GM21825 (cell line): ENCODE measurements around the gene GALNT1.

Source experiments
- ATAC-seq: cut with Tn5 transposase; IDR thresholded peaks from one replicate; pipeline ENCODE4 v1.9.1; 2021; ENCODE audit warnings: mild to moderate bottlenecking, moderate library complexity; ENCODE audit not compliant: unreplicated experiment

GALNT1 gene

DNA sequence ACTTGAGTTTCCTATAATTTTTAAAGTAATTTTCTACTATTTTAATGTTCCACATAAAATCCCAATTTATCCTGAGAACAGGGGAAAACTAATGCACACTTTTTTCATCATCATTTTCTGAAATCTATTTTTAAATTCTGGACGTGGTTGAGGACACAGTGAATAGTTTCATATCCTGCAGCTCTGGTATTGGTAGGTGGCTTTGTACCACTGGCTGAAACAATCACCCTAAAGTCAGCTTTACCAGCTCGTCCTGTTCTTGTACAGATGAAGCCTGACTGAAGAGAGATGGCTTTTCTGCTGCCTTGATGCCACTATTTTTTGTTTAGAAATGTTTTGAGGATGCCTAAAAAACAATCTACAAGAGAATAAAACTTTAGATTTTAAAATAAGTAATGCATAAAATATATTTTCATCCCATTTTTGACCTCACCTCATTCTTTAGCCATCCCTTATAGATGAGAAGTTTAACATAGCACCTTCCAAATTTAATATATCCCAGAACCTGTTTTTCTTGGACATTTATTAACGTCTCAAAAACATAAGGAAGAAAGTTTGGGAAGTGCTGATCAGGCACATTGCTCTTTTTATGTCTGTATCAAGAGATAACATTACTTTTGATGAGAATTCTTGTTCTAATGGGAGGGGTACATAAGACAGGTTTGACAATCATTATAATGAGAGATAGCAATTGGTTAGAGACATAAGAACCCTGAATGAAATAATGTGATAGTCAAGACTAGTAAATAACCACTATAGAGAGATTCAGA is 80.9 kb downstream of the GALNT1 start:
- ATAC-seq: peak; percentile 91

DNA sequence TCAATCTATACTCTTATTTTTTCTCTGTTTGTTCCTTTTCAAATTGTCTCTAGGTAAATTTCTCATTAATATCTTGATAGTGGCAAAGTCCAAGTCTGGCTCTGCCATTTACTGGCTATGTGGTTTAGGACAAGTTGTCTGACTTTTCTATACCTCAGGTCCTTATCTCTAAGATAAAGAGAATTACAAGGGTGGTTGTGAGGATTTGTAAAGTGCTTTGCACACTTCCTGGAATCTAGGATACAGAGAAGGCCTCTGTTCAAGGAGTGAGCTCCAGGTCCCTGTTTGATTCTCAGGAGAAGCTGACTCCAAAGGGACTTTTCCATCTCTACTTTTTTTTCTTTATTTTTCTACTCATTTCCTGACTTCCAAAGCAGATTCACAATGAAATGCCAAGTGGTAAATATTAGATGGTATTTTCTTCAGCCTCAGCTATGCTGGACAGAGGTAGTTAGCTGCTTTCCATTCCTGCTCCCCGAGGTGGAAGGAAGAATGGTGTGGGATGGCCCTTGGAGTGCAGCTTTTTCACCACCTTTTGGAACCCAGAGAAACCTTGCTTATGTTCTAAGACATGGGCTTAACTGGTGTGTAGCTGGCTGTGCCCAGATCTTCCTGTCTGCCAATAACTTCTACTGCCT is 90.5 kb downstream of the GALNT1 start:
- no peak for ATAC-seq

DNA sequence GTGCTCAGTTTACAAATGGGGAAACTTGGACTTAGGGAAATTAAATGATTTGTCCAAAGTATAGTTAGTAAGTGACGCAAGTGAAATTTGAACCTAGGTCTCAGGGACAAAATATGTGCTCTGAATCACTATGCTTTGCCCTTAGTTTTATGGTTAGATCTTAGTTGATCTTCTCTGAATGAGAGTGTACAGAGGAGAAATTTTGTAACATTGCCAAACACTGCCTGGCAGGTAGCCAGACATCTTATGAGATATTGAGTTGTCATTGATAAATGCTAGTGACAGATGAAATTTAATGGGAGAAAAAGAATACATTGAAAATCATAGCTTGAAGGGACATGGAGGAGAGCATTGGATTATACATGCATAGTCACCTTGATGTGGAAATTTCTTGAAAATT is 91.4 kb downstream of the GALNT1 start:
- no peak for ATAC-seq

DNA sequence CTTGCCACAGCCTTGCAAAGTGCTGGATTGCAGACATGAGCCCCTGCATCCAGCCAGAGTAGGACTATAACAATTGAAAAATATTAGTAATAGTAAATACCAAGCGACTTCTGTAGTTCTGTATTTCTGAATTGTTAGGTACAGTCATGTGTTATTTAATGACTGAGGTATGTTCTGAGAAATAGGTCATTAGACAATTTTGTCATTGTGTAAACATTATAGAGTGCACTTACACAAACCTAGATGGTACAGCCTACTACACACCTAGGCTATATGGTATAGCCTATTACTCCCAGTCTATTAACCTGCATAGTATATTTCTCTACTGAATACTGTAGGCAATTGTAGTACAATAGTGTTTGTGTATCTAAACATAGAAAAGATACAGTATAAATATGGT is 92.1 kb downstream of the GALNT1 start:
- no peak for ATAC-seq

- no peak for ATAC-seq
These were observed 98.6 kb downstream of the GALNT1 start for GRCh38 chr18:35680139-35680551.

DNA sequence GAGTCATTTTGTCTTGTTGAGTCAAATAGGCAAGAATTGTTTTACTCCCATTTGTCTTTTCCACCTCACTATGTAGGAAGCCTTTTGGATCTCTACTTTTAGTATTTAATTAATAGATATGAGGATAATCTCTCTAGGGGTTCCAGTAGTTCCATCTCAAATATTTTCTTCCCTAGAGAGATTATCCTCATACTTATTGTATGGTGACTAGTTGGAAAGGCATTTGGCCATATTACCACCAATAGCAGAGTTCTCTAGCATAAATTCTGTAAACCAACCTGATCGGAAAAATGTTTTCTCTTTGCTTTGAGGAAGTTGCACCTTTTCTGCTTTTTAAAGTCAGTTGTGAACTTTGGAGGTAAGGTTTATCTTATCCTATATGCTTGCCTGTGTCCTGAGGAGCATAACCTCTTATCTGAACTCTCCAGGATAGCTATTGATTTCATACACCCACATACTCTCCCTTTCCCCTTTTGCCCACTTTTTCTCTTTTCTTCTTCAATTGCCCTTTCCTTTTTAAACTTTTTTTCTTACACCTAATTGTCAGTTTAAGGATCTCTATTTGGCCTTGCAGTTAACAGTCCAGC is 100.8 kb downstream of the GALNT1 start:
- ATAC-seq: no peak

GRCh38 chr18:35683021-35683420 is 101.5 kb downstream of the GALNT1 start:
- no peak for ATAC-seq

DNA sequence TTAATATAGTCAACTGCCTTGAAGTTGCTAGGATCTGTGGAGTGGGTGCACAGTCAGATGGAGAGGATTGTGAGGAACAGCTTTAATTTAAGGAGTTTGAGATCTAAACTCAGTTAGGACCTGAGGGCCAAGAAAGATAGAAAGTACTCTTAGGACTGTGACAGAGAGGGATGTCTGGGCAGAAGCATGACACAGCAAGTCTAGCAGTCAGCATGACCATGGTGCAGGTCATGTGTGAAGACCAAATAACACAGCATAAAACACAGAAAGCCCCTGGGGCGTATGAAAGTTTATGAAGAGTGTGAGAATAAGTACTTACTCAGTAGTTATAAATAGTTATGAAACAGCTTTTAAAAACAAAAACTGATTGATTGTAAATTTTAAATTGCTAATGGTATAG is 107.2 kb downstream of the GALNT1 start:
- ATAC-seq: peak; percentile 77

DNA sequence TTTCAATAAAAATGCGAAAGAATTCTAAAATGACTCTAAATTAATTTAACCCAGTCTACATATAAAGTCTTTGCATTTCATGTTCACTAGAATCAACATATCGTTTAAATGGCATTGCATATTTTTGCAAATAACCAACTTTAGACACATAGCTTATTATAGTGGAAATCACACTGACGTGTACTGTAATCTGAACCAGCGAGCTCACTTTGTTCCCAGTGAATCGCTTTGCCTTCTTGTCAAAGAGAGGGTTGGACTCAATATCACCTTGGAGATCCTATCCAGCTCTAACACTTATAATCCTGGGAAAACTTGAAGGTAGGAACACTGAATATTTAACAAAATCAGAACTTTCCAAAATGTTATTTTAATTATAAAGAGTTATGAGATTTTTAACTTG is 108.2 kb downstream of the GALNT1 start:
- ATAC-seq: no peak

DNA sequence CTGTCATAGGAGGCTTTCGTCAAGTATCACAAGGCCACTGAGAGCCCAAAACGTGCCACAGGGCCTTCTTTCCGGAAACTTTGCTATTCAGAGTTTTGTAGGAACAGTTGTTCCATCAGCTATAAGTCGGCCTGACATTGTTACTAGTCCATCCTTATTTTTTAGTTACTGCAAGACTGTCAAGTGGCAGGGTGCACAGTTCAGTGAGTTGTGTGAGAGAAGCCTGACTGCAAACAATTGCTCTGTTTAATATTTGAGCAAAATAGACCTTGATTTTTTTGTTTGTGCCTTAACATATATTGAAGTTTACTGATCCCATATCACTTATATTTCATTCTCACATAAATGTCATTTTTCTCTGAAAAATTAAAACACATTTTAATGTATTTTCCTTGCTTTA is 110.1 kb downstream of the GALNT1 start:
- ATAC-seq: no peak

- no peak for ATAC-seq
These were observed 111.3 kb downstream of the GALNT1 start for GRCh38 chr18:35692866-35693265.

- ATAC-seq: no peak
These were observed 112.3 kb downstream of the GALNT1 start for GRCh38 chr18:35693829-35694228.

GRCh38 chr18:35694808-35695207 is 113.3 kb downstream of the GALNT1 start:
- no peak for ATAC-seq

- no peak for ATAC-seq
These were observed 113.8 kb downstream of the GALNT1 start for GRCh38 chr18:35695384-35695783.

GRCh38 chr18:35695803-35696202 is 114.3 kb downstream of the GALNT1 start:
- no peak for ATAC-seq

DNA sequence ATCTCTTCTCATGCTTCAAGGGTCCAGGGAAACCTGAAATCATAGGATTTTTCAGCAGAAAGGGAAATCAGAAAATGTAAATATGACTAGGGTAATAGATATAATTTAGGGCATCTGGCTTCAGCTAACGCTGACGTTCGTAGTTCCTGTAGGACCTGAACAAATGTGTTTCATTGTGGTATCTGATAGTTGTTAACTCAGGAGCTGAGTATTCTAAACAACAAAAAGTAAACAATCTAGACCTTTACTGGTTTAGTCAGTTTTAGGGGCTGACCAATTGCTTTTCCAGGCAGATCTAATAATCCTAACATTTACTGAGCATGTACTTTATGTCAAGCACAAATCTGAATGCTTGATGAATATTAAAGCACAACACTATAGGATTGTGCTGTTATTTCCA is 114.8 kb downstream of the GALNT1 start:
- no peak for ATAC-seq

- ATAC-seq: no peak
These were observed 116.3 kb downstream of the GALNT1 start for GRCh38 chr18:35697869-35698268.

- no peak for ATAC-seq
These were observed 121.6 kb downstream of the GALNT1 start for GRCh38 chr18:35703043-35703688.

- no peak for ATAC-seq
These were observed 124.4 kb downstream of the GALNT1 start for GRCh38 chr18:35705988-35706387.

DNA sequence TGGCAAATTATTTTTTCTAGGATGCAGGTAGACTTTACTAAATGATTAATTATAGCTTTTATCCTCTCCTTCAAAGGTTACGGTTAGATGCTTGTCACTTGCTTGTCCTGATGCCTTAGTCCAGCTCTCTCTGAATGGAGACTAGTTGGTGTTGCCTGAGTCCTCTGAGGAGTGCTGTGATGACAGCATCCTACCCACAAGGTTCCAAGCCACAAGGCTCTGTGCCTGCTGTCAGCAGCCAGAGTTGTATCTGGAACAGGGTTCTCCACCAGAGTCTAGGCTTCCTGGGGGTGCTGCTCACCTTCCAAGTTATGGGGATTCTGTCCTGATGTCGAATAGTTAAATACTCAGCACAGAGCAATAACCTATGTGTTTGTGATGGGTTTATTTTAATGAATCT is 125.7 kb downstream of the GALNT1 start:
- no peak for ATAC-seq

GRCh38 chr18:35707674-35708073 is 126.1 kb downstream of the GALNT1 start:
- no peak for ATAC-seq

DNA sequence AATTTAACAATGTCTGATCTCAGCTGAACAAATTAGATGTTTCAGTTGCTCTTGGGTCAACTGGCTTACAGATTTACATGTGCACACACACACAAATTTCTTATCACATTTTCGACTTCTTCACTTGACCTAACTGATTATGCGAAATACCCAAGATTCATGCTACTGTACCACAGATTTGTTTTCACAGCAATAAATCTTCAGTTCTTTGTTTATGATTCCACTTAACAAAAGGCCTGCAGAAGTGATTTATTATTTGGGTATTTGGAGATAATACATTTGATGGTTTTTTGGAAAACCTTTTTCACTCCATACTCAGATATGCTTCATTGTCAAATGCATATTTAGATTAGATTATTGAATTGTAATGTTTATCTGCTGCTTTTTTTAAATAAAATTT is 129.0 kb downstream of the GALNT1 start:
- ATAC-seq: no peak
